ENCODE measurements around the gene OBSL1. TPM values are rescaled to one million over a fixed set of nuclear protein-coding genes. Genes with fewer than 3 reads are reported as not detected.

Gene OBSL1
- 62.1 and 69.0 TPM in 2 replicates for total RNA-seq (2014; rRNA removed)
- 76.6 TPM for polyA plus RNA-seq (2012)

- DNase-seq (ENCODE audit: low read depth): peak; percentile 81
Measured at GRCh38 chr2:219571311-219572236, at the start of gene OBSL1. Gene OBSL1, minus strand, starts transcription at chr2:219571539. Its CDS starts 307 bp downstream, at chr2:219571232.

DNA sequence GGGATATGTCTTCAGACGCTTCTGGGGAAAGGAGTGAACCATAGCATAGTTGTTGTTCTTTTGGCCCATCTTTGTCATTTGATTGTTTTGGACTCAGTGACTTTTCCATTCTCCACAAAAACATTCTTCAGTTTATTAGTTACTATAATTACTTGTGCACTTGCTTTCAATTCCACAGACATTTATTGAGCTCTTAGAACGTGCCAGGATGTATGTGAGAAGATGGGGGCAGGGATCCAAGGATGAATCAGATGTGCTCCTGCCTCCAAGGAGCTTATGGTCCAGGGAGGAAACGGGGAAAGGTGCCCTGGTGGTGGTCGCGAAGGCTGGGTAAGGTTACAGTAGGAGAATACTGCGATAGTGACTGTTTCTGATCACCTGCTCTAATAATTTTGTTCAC lies 49.2 kb upstream of the OBSL1 start:
- DNase-seq (ENCODE audit: low read depth): no peak

GRCh38 chr2:219619235-219619634 lies 47.9 kb upstream of the OBSL1 start:
- no peak for DNase-seq (ENCODE audit: low read depth)

DNA sequence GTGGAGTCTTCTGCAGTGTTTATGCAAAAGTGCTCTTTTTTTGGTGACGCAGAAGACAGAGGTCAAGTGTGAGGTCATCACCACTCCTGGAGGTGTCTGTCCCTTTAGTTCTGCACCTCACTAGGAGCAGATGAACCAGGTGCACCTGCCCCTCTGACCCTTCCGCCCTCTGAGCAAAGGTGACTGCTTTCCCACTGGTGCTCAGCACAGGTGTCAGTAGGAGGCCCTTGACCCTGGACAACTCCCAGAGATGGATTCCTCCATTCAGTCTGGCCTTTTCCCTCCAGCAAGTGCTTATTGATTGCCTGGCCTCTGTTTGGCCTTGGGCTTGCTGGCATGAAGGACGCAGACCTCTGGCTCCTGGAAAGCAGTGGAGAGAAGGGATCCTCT lies 47.4 kb upstream of the OBSL1 start:
- DNase-seq (ENCODE audit: low read depth): no peak

- DNase-seq (ENCODE audit: low read depth): no peak
Measured at GRCh38 chr2:219616550-219616949, 45.2 kb upstream of the OBSL1 start.

- no peak for DNase-seq (ENCODE audit: low read depth)
Measured at GRCh38 chr2:219615894-219616293, 44.6 kb upstream of the OBSL1 start.

DNA sequence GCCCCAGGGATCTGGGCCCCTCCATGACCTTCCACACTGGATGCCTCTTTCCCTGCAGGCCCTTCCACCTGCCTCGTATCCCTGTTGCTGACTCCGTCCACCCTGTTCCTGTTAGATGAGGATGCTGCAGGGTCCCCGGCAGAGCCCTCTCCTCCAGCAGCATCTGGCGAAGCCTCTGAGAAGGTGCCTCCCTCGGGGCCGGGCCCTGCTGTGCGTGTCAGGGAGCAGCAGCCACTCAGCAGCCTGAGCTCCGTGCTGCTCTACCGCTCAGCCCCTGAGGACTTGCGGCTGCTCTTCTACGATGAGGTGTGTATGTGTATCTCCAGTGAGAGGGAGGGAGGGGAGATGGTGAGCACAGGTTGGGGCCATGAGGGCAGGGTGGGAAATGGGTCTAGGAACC lies 43.7 kb upstream of the OBSL1 start:
- DNase-seq (ENCODE audit: low read depth): no peak

DNA sequence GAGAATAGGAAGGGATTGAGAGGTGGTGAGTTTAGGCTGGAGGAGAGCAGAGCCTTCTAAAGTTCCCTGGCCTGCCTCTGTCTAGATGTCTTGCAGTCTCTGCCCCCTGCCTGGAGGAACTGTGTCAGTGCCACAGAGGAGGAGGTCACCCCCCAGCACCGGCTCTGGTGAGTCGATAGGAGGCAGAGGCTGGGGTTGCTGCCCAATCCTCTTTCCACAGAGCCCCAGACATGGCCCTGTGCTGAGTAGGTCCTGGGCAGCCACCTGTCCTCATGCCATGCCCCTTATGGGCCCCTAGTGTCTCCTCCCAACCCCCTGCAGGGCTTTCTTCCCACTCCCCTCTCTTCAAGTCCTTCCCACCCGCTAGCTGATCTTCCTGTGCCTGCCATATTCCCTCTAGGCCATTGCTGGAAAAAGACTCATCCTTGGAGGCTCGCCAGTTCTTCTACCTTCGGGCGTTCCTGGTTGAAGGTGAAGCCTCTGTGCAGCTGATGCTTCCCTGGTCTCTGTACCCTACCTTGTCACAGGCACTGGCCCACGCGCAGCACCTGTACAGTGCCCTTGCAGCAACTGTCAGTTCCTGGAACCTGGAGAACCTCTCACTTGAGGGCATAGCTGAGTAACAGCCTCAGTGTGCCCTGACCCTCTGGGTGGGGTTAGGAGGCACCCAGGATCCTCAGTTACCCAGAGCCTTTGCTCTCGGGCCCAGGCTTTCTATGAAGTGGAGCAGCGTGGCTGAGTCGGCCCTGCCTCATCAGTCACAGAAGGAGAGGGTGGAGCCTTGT lies 42.9 kb upstream of the OBSL1 start:
- no peak for DNase-seq (ENCODE audit: low read depth)

DNA sequence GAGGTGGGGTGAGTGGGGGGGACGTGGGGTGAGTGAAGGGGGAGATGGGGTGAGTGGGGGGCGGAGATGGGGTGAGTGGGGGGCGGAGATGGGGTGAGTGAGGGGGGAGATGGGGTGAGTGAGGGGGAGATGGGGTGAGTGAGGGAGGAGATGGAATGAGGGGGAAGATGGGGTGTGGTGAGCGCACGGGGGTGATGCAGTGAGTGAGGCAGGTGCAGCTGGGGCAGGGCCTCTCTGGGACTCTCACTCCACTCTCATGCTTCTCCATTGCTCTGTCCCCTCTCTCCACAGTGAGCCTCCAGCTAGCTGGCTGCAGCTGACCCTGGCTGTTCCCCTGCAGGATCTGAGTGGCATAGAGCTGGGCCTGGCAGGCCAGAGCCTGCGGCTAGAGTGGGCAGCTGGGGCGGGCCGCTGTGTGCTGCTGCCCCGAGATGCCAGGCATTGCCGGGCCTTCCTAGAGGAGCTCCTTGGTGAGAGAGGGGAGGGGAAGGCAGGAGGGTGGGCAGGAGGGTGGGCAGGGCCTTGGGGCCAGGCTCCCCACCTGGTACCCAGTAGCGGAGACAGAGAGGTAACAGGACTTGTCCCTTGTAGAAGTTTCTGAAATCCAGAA lies 42.2 kb upstream of the OBSL1 start:
- no peak for DNase-seq (ENCODE audit: low read depth)

GRCh38 chr2:219612577-219613286 lies 41.4 kb upstream of the OBSL1 start:
- no peak for DNase-seq (ENCODE audit: low read depth)

DNA sequence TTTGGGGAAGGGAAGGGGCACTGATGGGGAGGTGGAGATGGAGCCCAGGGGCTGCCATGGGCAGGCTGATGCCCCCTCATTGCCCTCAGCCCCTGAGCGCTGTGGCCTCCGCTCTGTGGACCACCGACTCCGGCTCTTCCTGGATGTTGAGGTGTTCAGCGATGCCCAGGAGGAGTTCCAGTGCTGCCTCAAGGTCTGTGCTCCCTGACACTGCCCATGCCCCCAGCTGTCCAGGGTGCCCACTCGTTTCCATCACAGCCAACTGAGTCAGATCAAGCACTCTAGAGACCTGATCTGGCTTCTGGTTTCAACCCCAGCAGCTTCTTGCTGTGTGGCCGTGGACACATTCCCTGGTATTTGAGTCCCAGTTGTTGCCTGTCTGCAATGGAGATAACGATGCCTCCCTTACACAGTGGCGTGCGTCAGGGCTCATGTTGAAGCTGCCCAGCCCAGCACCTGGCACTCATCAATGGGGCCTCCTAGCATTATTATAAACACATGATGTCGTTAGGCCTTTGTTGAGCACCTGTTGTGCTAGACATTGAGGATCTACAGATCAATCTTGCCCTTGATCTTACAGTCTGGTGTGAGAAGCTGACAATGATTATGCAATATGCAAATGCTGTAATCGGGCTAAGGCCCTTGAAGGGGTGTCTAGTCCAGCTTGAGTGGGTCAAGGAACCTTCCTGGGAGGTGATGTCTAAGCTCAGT lies 40.7 kb upstream of the OBSL1 start:
- no peak for DNase-seq (ENCODE audit: low read depth)

GRCh38 chr2:219611306-219611705 lies 40.0 kb upstream of the OBSL1 start:
- no peak for DNase-seq (ENCODE audit: low read depth)

- no peak for DNase-seq (ENCODE audit: low read depth)
Measured at GRCh38 chr2:219609149-219609750, 37.9 kb upstream of the OBSL1 start.

GRCh38 chr2:219608399-219608964 lies 37.1 kb upstream of the OBSL1 start:
- no peak for DNase-seq (ENCODE audit: low read depth)

DNA sequence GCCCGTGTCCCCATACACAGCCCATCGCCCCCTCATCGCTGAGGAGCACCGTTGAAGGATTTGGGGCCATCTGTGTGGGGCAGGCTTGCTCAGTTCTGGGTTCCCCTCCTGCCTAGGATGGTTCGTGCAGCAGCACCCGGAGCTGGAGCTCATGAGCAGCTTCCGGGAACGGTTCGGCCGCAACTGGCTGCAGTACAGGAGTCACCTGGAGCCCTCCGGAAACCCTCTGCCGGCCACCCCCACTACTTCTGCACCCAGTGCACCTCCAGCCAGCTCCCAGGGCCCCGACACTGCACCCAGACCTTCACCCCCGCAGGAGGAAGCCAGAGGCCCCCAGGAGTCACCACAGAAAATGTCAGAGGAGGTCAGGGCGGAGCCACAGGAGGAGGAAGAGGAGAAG lies 36.6 kb upstream of the OBSL1 start:
- DNase-seq (ENCODE audit: low read depth): no peak

DNA sequence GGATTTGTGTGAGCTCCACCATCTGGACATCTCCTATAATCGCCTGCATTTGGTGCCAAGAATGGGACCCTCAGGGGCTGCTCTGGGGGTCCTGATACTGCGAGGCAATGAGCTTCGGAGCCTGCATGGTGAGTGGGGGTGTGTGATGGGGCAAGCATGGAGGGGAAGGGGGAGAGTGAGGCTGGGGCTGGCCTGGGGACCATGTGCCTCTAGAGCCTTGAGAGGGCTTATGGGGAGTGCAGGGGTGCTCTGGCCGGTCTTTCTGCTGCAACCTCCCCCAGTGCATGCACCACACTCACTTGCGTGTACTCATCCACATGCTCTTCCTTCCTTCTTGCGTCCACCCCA lies 34.2 kb upstream of the OBSL1 start:
- DNase-seq (ENCODE audit: low read depth): no peak

DNA sequence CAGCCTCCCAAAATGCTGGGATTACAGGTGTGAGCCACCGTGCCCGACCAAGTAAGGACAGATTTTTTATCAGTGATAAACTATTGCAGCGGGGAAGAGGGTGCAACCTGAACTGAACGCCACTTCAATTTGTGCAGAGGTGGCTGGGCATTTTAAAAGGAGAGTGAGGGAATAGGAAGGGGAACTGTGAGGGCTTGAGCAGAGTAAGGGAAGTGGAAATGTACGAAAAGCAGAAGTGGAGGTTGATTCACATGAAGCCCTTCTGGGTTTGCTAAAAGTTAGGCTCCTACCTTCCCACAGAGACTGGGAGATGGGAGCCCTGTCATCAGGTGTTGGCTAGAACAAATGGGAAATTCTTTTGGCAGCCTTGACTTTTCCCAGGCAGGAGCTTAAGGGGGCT lies 32.4 kb upstream of the OBSL1 start:
- DNase-seq (ENCODE audit: low read depth): no peak

DNA sequence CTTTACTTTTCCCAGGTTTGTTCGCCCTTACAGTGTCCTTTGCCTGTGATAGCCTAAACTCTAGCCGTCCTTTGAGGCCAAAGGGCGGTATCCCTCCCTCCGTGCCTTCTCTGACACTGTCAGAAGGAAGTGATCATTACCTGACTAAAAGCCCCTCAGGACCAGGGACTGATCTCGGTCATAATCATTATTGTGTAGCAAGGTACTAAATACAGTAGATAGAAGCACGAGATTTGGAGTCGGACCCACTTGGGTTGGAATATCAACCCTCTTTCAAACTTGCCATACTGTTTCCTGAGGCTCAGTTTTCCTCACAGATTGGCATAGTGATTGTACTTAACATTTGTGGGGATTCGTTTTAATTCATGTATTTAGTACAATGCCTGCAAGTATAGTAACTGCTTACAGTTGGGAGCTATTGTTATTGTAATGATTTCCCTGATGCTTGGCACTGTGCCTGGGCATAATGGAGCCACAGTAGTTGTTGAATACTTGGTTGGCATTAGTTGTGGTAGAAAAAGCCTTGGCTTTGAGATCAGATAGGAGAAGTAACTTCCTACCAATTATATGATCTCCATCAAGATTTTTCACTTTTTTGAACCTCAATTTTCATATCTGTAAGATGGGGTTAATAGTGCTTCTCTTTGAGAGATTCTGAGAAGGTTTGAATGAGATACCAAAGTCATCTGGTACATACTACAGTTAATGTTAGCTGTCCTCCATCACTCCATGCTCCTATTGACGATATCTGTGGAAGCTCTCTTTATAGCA lies 27.2 kb upstream of the OBSL1 start:
- no peak for DNase-seq (ENCODE audit: low read depth)

DNA sequence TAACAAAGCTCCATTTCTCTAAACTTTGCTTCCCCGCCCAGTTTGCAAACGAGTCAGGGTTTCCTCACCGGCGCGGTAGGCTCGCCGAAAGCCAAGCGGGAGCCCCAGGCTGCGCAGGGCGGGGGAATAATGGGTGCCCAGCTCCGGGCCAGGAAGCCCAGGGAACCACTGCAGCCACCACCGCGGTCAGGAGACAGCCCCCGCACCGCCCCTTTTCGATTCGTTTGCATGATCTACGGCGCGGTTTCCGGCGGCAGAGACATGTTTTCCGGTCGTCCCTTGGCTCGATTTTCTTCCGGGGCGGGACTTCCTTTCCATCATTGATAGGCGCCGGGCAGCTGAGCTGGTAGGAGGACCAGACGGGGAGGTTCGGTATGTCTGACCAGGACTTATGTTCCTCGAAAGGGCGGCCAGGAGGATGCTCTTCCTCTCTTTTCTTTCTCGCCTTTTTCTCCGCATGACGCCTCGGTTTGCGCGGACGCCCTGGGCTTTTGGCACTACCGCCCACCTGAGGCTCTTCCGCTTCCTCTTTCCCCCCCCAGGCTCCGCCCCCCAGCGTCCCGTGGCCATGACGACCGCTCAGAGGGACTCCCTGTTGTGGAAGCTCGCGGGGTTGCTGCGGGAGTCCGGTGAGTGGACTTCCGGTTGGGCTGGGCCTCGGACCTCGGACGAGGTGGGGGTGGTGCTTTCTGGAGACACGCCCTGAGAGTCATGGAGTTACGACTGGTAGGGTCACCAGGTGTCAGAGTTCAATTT lies 26.4 kb upstream of the OBSL1 start, which contains the start of gene STK11IP:
Gene STK11IP, plus strand, starts transcription at position 306 of the 756 bp plus-strand sequence. Its CDS starts 263 bp downstream, at position 569.
- peak; percentile 97 for DNase-seq (ENCODE audit: low read depth)
